CD14-positive monocyte (primary cell): ENCODE data around the gene EFHC1. TPM values are rescaled to one million over a fixed set of nuclear protein-coding genes. Genes with fewer than 3 reads are reported as not detected.

Experiments used
- DNase-seq, 3 donors: peaks; one replicate each; pipeline ENCODE4 v3.0.0-alpha.2; 2011 to 2022
- H2AFZ ChIP-seq: 2 replicates; pipeline ENCODE4 v1.6.0; 2012; ENCODE audit warnings: mild to moderate bottlenecking, low read depth, low read length, inconsistent platforms; ENCODE audit not compliant: insufficient read depth, poor library complexity, severe bottlenecking
- H3K27ac ChIP-seq, 2 donors: 1 replicate in 1 of 2; 2 replicates in 1 of 2; pipeline ENCODE4 v1.5.1; 2012 to 2013; ENCODE audit warnings: low read length in 2 of 2, control low read depth in 1 of 2, inconsistent platforms in 1 of 2, low read depth in 1 of 2, mild to moderate bottlenecking in 1 of 2
- H3K27me3 ChIP-seq, 2 donors: one replicate each; pipeline versions ENCODE4 v1.6.0 to v1.6.1; 2011 to 2013; ENCODE audit warnings: low read length in 2 of 2; ENCODE audit not compliant: control insufficient read depth in 2 of 2, insufficient read depth in 2 of 2
- H3K36me3 ChIP-seq, 2 donors: replicated peaks in 1 of 2; 1 replicate in 1 of 2; 2 replicates in 1 of 2; pipeline versions ENCODE4 v1.5.1 to v1.6.1; 2012 to 2013; ENCODE audit warnings: low read length in 2 of 2, control low read depth in 1 of 2, inconsistent platforms in 1 of 2, mild to moderate bottlenecking in 1 of 2; ENCODE audit not compliant: insufficient read depth in 2 of 2, control insufficient read depth in 1 of 2
- H3K4me1 ChIP-seq, 2 donors: 1 replicate in 1 of 2; 2 replicates in 1 of 2; pipeline versions ENCODE4 v1.5.1 to v1.6.1; 2012 to 2013; ENCODE audit warnings: low read length in 2 of 2, control low read depth in 1 of 2, inconsistent platforms in 1 of 2, mild to moderate bottlenecking in 1 of 2, moderate library complexity in 1 of 2; ENCODE audit not compliant: insufficient read depth in 2 of 2, control insufficient read depth in 1 of 2
- H3K4me2 ChIP-seq: replicated peaks from 2 replicates; pipeline ENCODE3; 2012; ENCODE audit warnings: low read length, moderate library complexity, mild to moderate bottlenecking; ENCODE audit not compliant: poor library complexity, severe bottlenecking; ENCODE audit errors: extremely low read depth
- H3K4me3 ChIP-seq, 3 experiments: fragments of 200-600 bp in 1 of 3; sonication (generic) in 1 of 3; replicated peaks in 1 of 3; 1 replicate in 2 of 3; 2 replicates in 1 of 3; pipeline ENCODE4 v1.5.1; 2011 to 2013; ENCODE audit warnings: low read length in 3 of 3, mild to moderate bottlenecking in 3 of 3, control low read depth in 2 of 3, low read depth in 2 of 3, inconsistent platforms in 1 of 3, moderate library complexity in 1 of 3
- H3K79me2 ChIP-seq: 2 replicates; pipeline ENCODE4 v1.6.0; 2012; ENCODE audit warnings: mild to moderate bottlenecking, control low read depth, inconsistent platforms, low read length, moderate library complexity; ENCODE audit not compliant: insufficient read depth
- H3K9ac ChIP-seq: 2 replicates; pipeline ENCODE4 v1.6.0; 2017; ENCODE audit warnings: low read length, mild to moderate bottlenecking; ENCODE audit not compliant: insufficient read depth, poor library complexity, severe bottlenecking
- H3K9me3 ChIP-seq, 2 donors: replicated peaks in 1 of 2; 1 replicate in 1 of 2; 2 replicates in 1 of 2; pipeline versions ENCODE4 v1.5.1 to v1.6.1; 2012 to 2013; ENCODE audit warnings: low read length in 2 of 2, control low read depth in 1 of 2; ENCODE audit not compliant: control insufficient read depth in 1 of 2, insufficient read depth in 1 of 2
- H4K20me1 ChIP-seq: 2 replicates; pipeline ENCODE4 v1.6.0; 2012; ENCODE audit warnings: mild to moderate bottlenecking, low read length, control low read depth, moderate library complexity; ENCODE audit not compliant: insufficient read depth
- H3K27ac Mint-ChIP-seq, 7 donors: one replicate each; pipeline ENCODE4 v1.8.0; 2020; ENCODE audit warnings: mild to moderate bottlenecking in 7 of 7, mixed read lengths in 7 of 7, moderate library complexity in 6 of 7, inconsistent platforms in 2 of 7
- H3K27me3 Mint-ChIP-seq, 3 donors: one replicate each; pipeline ENCODE4 v1.8.0; 2021 to 2022; ENCODE audit warnings: low read depth in 3 of 3, mild to moderate bottlenecking in 3 of 3, mixed read lengths in 3 of 3, moderate library complexity in 3 of 3, inconsistent platforms in 1 of 3
- H3K36me3 Mint-ChIP-seq, 2 donors: one replicate each; pipeline ENCODE4 v1.8.0; 2020; ENCODE audit warnings: mixed read lengths in 2 of 2, inconsistent platforms in 1 of 2, mild to moderate bottlenecking in 1 of 2
- H3K4me1 Mint-ChIP-seq: one replicate; pipeline ENCODE4 v1.8.0; 2020; ENCODE audit warnings: mild to moderate bottlenecking, mixed read lengths
- H3K4me3 Mint-ChIP-seq, 2 donors: one replicate each; pipeline ENCODE4 v1.8.0; 2020; ENCODE audit warnings: mild to moderate bottlenecking in 2 of 2, mixed read lengths in 2 of 2, moderate library complexity in 1 of 2
- H3K9me3 Mint-ChIP-seq, 7 donors: one replicate each; pipeline ENCODE4 v1.8.0; 2020 to 2022; ENCODE audit warnings: mixed read lengths in 7 of 7, mild to moderate bottlenecking in 6 of 7, moderate library complexity in 6 of 7, inconsistent platforms in 2 of 7
- CTCF ChIP-seq: fragments of 200-600 bp; IDR thresholded peaks from one replicate; pipeline ENCODE4 v1.8.0; 2022; ENCODE audit warnings: antibody characterized with exemption, mild to moderate bottlenecking
- WGBS: methylation state at CpG from one replicate; pipeline ENCODE4 v1.1.5; 2013; ENCODE audit warnings: missing lambda C conversion rate; ENCODE audit not compliant: insufficient coverage; 5-methylcytosine and 5-hydroxymethylcytosine counted together
- intact Hi-C, 2 donors: fragments of 100-400 bp; cut with micrococcal nuclease; formaldehyde crosslinking; loops; one replicate each; pipeline versions ENCODE4 v1.15.0 to v1.15.1; 2023
- polyA plus RNA-seq, 3 donors: library from polyadenylated mRNA; depleted of rRNA in 1 of 3; unstranded in 2 of 3; stranded (reverse) in 1 of 3; fragments of 300-500 nt in 2 of 3; fragments of >200 nt in 1 of 3; fragmentation: Illumina TruSeq in 2 of 3; gene quantifications; 1 replicate in 2 of 3; 2 replicates in 1 of 3; pipeline ENCODE4 v1.2.3, GENCODE V29; 2012 to 2021

The EFHC1 gene
- polyA plus RNA-seq, 3 donors, result 0.30 to 13.5 (median 2.3) TPM

GRCh38 chr6:52391599-52391998, 28.5 kb upstream of the EFHC1 start:
- H3K4me3 Mint-ChIP-seq, result no peak overlapping the region
- Histone ChIP-seq H3K27ac (no peak overlapping the region), H3K9ac (no peak overlapping the region), H2AFZ (no peak overlapping the region), H3K36me3 (no peaks in the 10 kb centered on the region), H3K79me2 (no peaks in the 10 kb centered on the region), H3K9me3 (peaks cover 0 to 3% of the 10 kb centered on the region in 2 donors), H4K20me1 (peaks cover 4% of the 10 kb centered on the region), H3K4me3 (no peak overlapping the region), H3K27me3 (peaks cover 0 to 3% of the 10 kb centered on the region in 2 donors), H3K4me1 (peaks cover 12 to 21% of the 10 kb centered on the region in 2 donors), H3K4me2 (no peak overlapping the region)
- H3K9me3 Mint-ChIP-seq, result peaks cover 0 to 5% (median 0%) of the 10 kb centered on the region in 7 donors
- no peak overlapping the region for H3K27ac Mint-ChIP-seq
- 83% methylated on average over 1 of the region's 1 CpG for WGBS
- peaks cover 0 to 5% of the 10 kb centered on the region in 2 donors for H3K36me3 Mint-ChIP-seq
- peaks cover 28% of the 10 kb centered on the region for H3K4me1 Mint-ChIP-seq
- no peak for DNase-seq
- no peak for TF ChIP-seq CTCF
- intact Hi-C loops, result loop anchor here in 1 of 2 donors (10.0 kb wide), 1 partner anchor 107 kb away; the partner anchor contains the start of gene MCM3
- peaks cover 0 to 8% (median 2%) of the 10 kb centered on the region in 3 donors for H3K27me3 Mint-ChIP-seq

- WGBS, result no CpG with 5 or more reads among the region's 1 CpG
- intact Hi-C loops, result loop anchor here in 1 of 2 donors (10.0 kb wide), 1 partner anchor 108 kb away; the partner anchor contains the start of gene MCM3
- H3K9me3 ChIP-seq, result no peaks in the 10 kb centered on the region
- no peaks in the 10 kb centered on the region for H3K36me3 ChIP-seq
- peaks cover 4% of the 10 kb centered on the region for H4K20me1 ChIP-seq
- H3K4me1 ChIP-seq, result peaks cover 15 to 21% of the 10 kb centered on the region in 2 donors
- no peak overlapping the region for H3K9ac ChIP-seq
- H3K27me3 Mint-ChIP-seq, result peaks cover 0 to 8% (median 2%) of the 10 kb centered on the region in 3 donors
- no peak overlapping the region for H3K4me3 Mint-ChIP-seq
- H3K36me3 Mint-ChIP-seq, result peaks cover 0 to 5% of the 10 kb centered on the region in 2 donors
- H3K27ac ChIP-seq, result no peak overlapping the region
- no peaks in the 10 kb centered on the region for H3K79me2 ChIP-seq
- peaks cover 38% of the 10 kb centered on the region for H3K4me1 Mint-ChIP-seq
- H3K4me2 ChIP-seq, result no peak overlapping the region
- no peak overlapping the region for H2AFZ ChIP-seq
- DNase-seq, result peak in 1 of 3 donors; percentile 18
- no peak overlapping the region for H3K27ac Mint-ChIP-seq
- H3K4me3 ChIP-seq, result no peak overlapping the region
- H3K9me3 Mint-ChIP-seq, result peaks cover 0 to 1% (median 0%) of the 10 kb centered on the region in 7 donors
- TF ChIP-seq CTCF, result no peak
- peaks cover 0 to 3% of the 10 kb centered on the region in 2 donors for H3K27me3 ChIP-seq
Measured at GRCh38 chr6:52392944-52393343, 27.2 kb upstream of the EFHC1 start.
